HUES6 (cell line): ENCODE data around the gene PLIN5.

Experiments
- H3K27ac ChIP-seq: 2 replicates; pipeline ENCODE4 v1.7.0; 2013; ENCODE audit warnings: low read depth, mild to moderate bottlenecking, low read length, inconsistent platforms
- H3K27me3 ChIP-seq: 2 replicates; pipeline ENCODE4 v1.6.1; 2013; ENCODE audit warnings: low read length; ENCODE audit not compliant: control insufficient read depth, insufficient read depth
- H3K36me3 ChIP-seq: 2 replicates; pipeline ENCODE4 v1.6.1; 2013; ENCODE audit warnings: low read length; ENCODE audit not compliant: control insufficient read depth, insufficient read depth
- H3K4me1 ChIP-seq: 2 replicates; pipeline ENCODE4 v1.6.1; 2013; ENCODE audit warnings: low read length; ENCODE audit not compliant: control insufficient read depth, insufficient read depth
- H3K4me3 ChIP-seq: 2 replicates; pipeline ENCODE4 v1.5.1; 2013; ENCODE audit warnings: low read depth, low read length
- H3K9ac ChIP-seq: one replicate; pipeline ENCODE4 v1.6.1; 2013; ENCODE audit warnings: mild to moderate bottlenecking, low read length
- H3K9me3 ChIP-seq: 2 replicates; pipeline ENCODE4 v1.6.1; 2013; ENCODE audit warnings: low read depth, low read length; ENCODE audit not compliant: control insufficient read depth, insufficient read depth

Gene PLIN5

GRCh38 chr19:4519521-4520277, 15.3 kb downstream of the PLIN5 start:
- peaks cover 32% of the 10 kb centered on the region for H3K27me3 ChIP-seq
- no peak overlapping the region for H3K27ac ChIP-seq
- H3K9ac ChIP-seq: no peak overlapping the region
- H3K4me1 ChIP-seq: peaks cover 7% of the 10 kb centered on the region; the same call in 1 of the 2 replicates
- H3K36me3 ChIP-seq: no peaks in the 10 kb centered on the region
- no peak overlapping the region for H3K4me3 ChIP-seq
- no peaks in the 10 kb centered on the region for H3K9me3 ChIP-seq

GRCh38 chr19:4519172-4519496, 15.9 kb downstream of the PLIN5 start:
- Histone ChIP-seq H3K27me3 (peaks cover 33% of the 10 kb centered on the region), H3K9ac (no peak overlapping the region), H3K36me3 (no peaks in the 10 kb centered on the region), H3K9me3 (no peaks in the 10 kb centered on the region), H3K4me3 (no peak overlapping the region), H3K4me1 (peaks cover 7% of the 10 kb centered on the region; the same call in 1 of the 2 replicates), H3K27ac (no peak overlapping the region)

- Histone ChIP-seq H3K4me3 (no peak within 1 kb of the TSS), H3K9ac (no peak within 1 kb of the TSS)
Measured at GRCh38 chr19:4518345-4519171, 16.5 kb downstream of the PLIN5 start, which contains the start of gene PLIN4. Gene PLIN4, minus strand, starts transcription at chr19:4518486. Its CDS starts 214 bp downstream, at chr19:4518272.

GRCh38 chr19:4517451-4518057, 17.5 kb downstream of the PLIN5 start:
- Histone ChIP-seq H3K4me3 (no peak overlapping the region), H3K36me3 (no peaks in the 10 kb centered on the region), H3K27me3 (peaks cover 47% of the 10 kb centered on the region), H3K9me3 (no peaks in the 10 kb centered on the region), H3K4me1 (peaks cover 7% of the 10 kb centered on the region; the same call in 1 of the 2 replicates), H3K9ac (no peak overlapping the region), H3K27ac (no peak overlapping the region)

More at GRCh38 chr19:4518345-4519171, 16.5 kb downstream of the PLIN5 start, which contains the start of gene PLIN4:
- Histone ChIP-seq H3K9me3 (no peaks in the 10 kb centered on the region), H3K4me1 (peaks cover 7% of the 10 kb centered on the region; the same call in 1 of the 2 replicates), H3K36me3 (no peaks in the 10 kb centered on the region), H3K27ac (no peak within 1 kb of the TSS), H3K27me3 (peaks cover 39% of the 10 kb centered on the region)

GRCh38 chr19:4516939-4517300, 18.1 kb downstream of the PLIN5 start:
- Histone ChIP-seq H3K4me3 (no peak overlapping the region), H3K36me3 (no peaks in the 10 kb centered on the region), H3K9ac (no peak overlapping the region), H3K27ac (no peak overlapping the region), H3K27me3 (peaks cover 49% of the 10 kb centered on the region), H3K9me3 (no peaks in the 10 kb centered on the region), H3K4me1 (peaks cover 7% of the 10 kb centered on the region; the same call in 1 of the 2 replicates)

GRCh38 chr19:4516199-4516938, 18.7 kb downstream of the PLIN5 start:
- Histone ChIP-seq H3K4me1 (peaks cover 7% of the 10 kb centered on the region; the same call in 1 of the 2 replicates), H3K27ac (no peak overlapping the region), H3K9me3 (no peaks in the 10 kb centered on the region), H3K9ac (no peak overlapping the region), H3K27me3 (peaks cover 49% of the 10 kb centered on the region), H3K36me3 (no peaks in the 10 kb centered on the region), H3K4me3 (no peak overlapping the region)

GRCh38 chr19:4515732-4516131, 19.3 kb downstream of the PLIN5 start:
- Histone ChIP-seq H3K36me3 (no peaks in the 10 kb centered on the region), H3K4me1 (peaks cover 7% of the 10 kb centered on the region; the same call in 1 of the 2 replicates), H3K4me3 (no peak overlapping the region), H3K9ac (no peak overlapping the region), H3K27me3 (peaks cover 52% of the 10 kb centered on the region), H3K9me3 (no peaks in the 10 kb centered on the region), H3K27ac (no peak overlapping the region)

GRCh38 chr19:4513248-4513647, 21.8 kb downstream of the PLIN5 start:
- H3K9me3 ChIP-seq: no peaks in the 10 kb centered on the region
- peaks cover 3% of the 10 kb centered on the region; the same call in 1 of the 2 replicates for H3K4me1 ChIP-seq
- H3K36me3 ChIP-seq: no peaks in the 10 kb centered on the region
- H3K4me3 ChIP-seq: no peak overlapping the region
- no peak overlapping the region for H3K9ac ChIP-seq
- peaks cover 52% of the 10 kb centered on the region for H3K27me3 ChIP-seq
- no peak overlapping the region for H3K27ac ChIP-seq

GRCh38 chr19:4512070-4512469, 23.0 kb downstream of the PLIN5 start:
- Histone ChIP-seq H3K9ac (no peak overlapping the region), H3K36me3 (no peaks in the 10 kb centered on the region; the same call in 1 of the 2 replicates), H3K27me3 (peaks cover 51% of the 10 kb centered on the region), H3K9me3 (no peaks in the 10 kb centered on the region), H3K27ac (no peak overlapping the region), H3K4me3 (no peak overlapping the region), H3K4me1 (peaks cover 3% of the 10 kb centered on the region; the same call in 1 of the 2 replicates)

- peaks cover 1% of the 10 kb centered on the region; the same call in 1 of the 2 replicates for H3K4me1 ChIP-seq
- no peak overlapping the region for H3K27ac ChIP-seq
- H3K4me3 ChIP-seq: no peak overlapping the region
- H3K27me3 ChIP-seq: peaks cover 48% of the 10 kb centered on the region
- H3K9ac ChIP-seq: no peak overlapping the region
- no peaks in the 10 kb centered on the region for H3K9me3 ChIP-seq
- H3K36me3 ChIP-seq: peaks cover 4% of the 10 kb centered on the region; the same call in 1 of the 2 replicates
Measured at GRCh38 chr19:4511300-4512054, 23.5 kb downstream of the PLIN5 start.
